ENCODE data around the gene BCAP31. TPM values are rescaled to one million over a fixed set of nuclear protein-coding genes. Genes with fewer than 3 reads are reported as not detected.
"Not testable (repeated sequence)": the region's sequence is repeated elsewhere in the genome, so short reads cannot be mapped to it uniquely, and the experiment has no call there.

BCAP31 gene
- total RNA-seq, 1 donor from 2014 or later, result 126 TPM

DNA sequence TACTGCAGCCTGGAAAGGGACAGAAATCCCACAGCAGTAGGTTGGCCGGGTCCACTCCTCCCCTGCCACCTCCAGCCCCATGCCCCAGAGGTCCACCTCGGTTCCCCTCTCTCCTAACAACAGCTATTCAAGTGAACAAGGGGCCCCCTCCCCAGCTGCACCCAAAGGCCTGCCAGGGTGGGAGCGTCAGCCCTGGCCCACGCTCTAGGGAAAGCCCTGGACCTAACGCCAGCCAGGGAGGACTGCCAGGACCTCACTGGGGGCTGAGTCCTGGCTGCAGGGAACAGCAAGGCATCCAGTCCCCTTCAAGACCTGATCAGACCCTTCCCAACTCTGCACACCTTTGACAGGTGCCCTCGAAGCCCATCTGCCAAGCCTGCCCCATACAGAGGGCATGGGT, 23.2 kb downstream of the BCAP31 start:
- H3K4me3 ChIP-seq, result no peak overlapping the region
- intact Hi-C loops (cut with DNase I), result no loop called here
- H3K27me3 ChIP-seq, result no peaks in the 10 kb centered on the region
- H3K36me3 ChIP-seq, result peaks cover 0 to 3% of the 10 kb centered on the region in 2 donors
- no peak overlapping the region for H3K27ac ChIP-seq
- no peaks in the 10 kb centered on the region for H3K4me1 ChIP-seq
- H3K9me3 ChIP-seq, result no peaks in the 10 kb centered on the region
- DNase-seq (ENCODE audit: extremely low spot score in 2 of 2), result no peak
- TF ChIP-seq, protein P1, sequence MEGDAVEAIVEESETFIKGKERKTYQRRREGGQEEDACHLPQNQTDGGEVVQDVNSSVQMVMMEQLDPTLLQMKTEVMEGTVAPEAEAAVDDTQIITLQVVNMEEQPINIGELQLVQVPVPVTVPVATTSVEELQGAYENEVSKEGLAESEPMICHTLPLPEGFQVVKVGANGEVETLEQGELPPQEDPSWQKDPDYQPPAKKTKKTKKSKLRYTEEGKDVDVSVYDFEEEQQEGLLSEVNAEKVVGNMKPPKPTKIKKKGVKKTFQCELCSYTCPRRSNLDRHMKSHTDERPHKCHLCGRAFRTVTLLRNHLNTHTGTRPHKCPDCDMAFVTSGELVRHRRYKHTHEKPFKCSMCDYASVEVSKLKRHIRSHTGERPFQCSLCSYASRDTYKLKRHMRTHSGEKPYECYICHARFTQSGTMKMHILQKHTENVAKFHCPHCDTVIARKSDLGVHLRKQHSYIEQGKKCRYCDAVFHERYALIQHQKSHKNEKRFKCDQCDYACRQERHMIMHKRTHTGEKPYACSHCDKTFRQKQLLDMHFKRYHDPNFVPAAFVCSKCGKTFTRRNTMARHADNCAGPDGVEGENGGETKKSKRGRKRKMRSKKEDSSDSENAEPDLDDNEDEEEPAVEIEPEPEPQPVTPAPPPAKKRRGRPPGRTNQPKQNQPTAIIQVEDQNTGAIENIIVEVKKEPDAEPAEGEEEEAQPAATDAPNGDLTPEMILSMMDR (IDR thresholded peaks at IDR 0.05), result no peak
- TF ChIP-seq POLR2AphosphoS5 (IDR thresholded peaks at IDR 0.05; ENCODE audit: insufficient read depth in 1 of 2, low read depth in 1 of 2) (no peak), POLR2A (IDR thresholded peaks at IDR 0.05) (no peak)

- no peaks in the 10 kb centered on the region for H3K4me1 ChIP-seq
Observed at GRCh38 chrX:153700376-153700945, 23.7 kb downstream of the BCAP31 start.

GRCh38 chrX:153699784-153700371, 24.3 kb downstream of the BCAP31 start:
- H3K9me3 ChIP-seq; H3K36me3 ChIP-seq; H3K27ac ChIP-seq; H3K4me1 ChIP-seq; H3K27me3 ChIP-seq; intact Hi-C loops (cut with DNase I); DNase-seq (ENCODE audit: extremely low spot score in 2 of 2); H3K4me3 ChIP-seq: not testable (repeated sequence)

More at GRCh38 chrX:153700376-153700945, 23.7 kb downstream of the BCAP31 start:
- no peak for DNase-seq (ENCODE audit: extremely low spot score in 2 of 2)
- no peak overlapping the region for H3K27ac ChIP-seq
- no peak for TF ChIP-seq POLR2AphosphoS5 (IDR thresholded peaks at IDR 0.05; ENCODE audit: insufficient read depth in 1 of 2, low read depth in 1 of 2)
- TF ChIP-seq POLR2A (IDR thresholded peaks at IDR 0.05), result no peak
- TF ChIP-seq, protein P1 (IDR thresholded peaks at IDR 0.05), result no peak
- intact Hi-C loops (cut with DNase I), result no loop called here
- H3K27me3 ChIP-seq, result no peaks in the 10 kb centered on the region
- no peaks in the 10 kb centered on the region for H3K9me3 ChIP-seq
- H3K4me3 ChIP-seq, result no peak overlapping the region
- H3K36me3 ChIP-seq, result peaks cover 0 to 3% of the 10 kb centered on the region in 2 donors

DNA sequence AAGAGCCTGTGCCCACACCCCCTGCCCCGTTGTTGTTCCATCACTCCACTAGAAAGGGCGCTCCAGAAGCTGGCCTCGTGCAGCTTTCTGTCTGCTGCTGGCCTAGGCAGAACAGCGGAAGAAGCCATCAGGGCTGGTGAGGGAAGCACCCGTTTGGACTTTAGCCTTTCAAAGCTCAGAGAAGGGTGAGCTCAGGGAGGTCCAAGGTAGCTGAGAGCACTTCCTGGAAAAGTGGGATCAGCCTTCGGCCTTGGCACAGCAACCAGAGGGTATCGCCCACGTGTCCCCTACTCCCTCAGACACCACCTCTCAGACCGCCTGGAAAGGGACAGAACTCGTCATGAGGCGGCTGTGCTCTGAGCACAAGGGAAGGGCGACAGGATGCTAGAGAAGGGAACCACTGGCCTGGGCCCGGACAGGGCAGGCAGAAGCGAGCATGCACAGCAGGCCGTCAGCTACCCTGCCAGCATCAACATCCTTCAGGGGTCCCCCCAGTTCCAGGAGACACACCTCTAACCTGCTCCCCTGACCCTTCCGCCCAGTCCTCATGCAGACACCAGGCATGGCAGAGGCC, 24.9 kb downstream of the BCAP31 start:
- H3K36me3 ChIP-seq, result not testable (repeated sequence)

DNA sequence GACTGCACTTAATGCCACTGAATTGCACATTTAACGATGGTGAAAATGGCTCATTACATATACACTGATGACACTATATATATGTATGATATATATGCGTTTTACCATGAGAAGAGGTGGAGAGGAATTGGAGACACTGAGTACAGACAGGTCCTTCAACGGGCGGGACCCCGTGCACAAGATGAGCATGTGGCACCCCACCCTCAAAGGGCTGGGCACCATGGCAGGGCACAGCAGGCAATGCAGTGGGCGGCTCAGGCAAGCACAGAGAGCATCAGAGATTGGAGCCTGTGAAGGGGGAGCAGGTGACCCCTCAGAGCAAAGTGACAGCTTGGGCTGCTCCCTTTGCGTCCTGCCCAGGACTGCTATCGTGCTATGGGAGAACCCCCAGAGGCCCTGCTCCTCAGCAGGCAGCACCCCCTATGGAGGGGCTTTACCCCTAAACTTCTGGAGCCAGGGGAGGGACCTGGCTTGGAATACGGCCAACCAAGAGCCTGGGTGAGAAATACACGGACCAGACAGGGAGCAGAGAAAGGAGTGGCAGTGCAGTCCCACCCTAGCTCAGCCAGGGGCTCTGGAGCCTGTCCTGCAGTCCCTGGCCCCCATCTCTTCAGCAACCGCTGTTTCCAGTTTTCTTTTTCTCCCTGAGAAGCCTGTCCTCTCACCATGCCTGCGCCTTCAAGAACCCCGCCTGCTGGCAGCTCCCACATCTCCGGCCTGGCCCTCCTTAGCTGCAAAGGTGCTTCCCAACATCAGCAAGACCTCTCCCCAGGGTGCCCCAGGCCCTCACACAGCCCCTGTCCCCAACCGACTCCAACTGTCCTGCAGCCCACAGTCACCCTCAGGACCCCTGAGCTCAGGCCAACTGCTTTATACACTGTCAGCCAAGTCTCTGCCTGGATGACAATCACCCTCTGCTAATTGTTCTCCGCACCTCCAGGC, 26.0 kb downstream of the BCAP31 start:
- Histone ChIP-seq H3K4me1 (no peaks in the 10 kb centered on the region), H3K36me3 (no peaks in the 10 kb centered on the region)

More for the DNA sequence above, 24.9 kb downstream of the BCAP31 start:
- H3K4me3 ChIP-seq; H3K4me1 ChIP-seq; H3K27me3 ChIP-seq; DNase-seq (ENCODE audit: extremely low spot score in 2 of 2); H3K27ac ChIP-seq; H3K9me3 ChIP-seq; intact Hi-C loops (cut with DNase I): not testable (repeated sequence)

DNA sequence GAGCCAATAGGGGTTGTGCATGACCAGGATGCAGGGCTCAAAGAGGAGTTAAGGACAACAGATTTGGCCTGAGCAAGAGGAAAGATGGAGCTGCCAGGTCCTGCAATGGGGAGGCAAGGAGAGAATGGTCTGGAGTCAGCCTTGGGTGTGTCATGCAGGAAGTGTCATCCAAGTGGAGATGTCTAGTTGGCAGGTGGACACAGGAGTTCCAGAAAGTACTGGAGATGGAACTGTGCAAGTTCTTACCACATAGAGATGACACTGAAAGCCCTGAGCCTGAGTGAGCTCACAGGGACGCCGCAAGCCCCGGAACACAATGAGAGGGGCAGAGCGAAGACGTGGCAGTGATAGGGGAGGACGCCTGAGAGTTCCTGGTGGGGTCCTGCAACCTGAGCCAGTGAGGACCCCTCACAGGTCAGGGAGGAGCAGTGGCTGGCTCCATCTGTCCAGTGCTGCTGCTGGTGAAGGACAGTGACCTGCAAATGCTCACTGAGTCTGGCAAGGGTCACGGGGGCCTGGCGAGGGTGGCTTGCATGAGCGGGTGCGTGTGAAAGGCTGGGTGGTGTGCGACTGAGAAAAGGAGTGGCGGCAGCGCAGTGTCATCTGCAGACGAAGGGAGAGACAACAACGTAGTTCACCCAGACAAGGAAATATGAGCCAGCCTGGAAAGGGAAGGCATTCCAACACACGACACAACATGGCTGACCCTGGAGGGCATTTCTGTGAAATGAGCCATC, 27.0 kb downstream of the BCAP31 start:
- H3K36me3 ChIP-seq, H3K4me1 ChIP-seq, H3K27ac ChIP-seq: not testable (repeated sequence)

More for the DNA sequence above, 26.0 kb downstream of the BCAP31 start:
- Histone ChIP-seq H3K27me3 (no peaks in the 10 kb centered on the region), H3K4me3 (no peak overlapping the region), H3K9me3 (no peaks in the 10 kb centered on the region), H3K27ac (no peak overlapping the region)
- intact Hi-C loops (cut with DNase I), result no loop called here
- TF ChIP-seq POLR2AphosphoS5 (IDR thresholded peaks at IDR 0.05; ENCODE audit: insufficient read depth in 1 of 2, low read depth in 1 of 2) (no peak), POLR2A (IDR thresholded peaks at IDR 0.05) (no peak)
- TF ChIP-seq, protein P1 (IDR thresholded peaks at IDR 0.05), result no peak
- DNase-seq (ENCODE audit: extremely low spot score in 2 of 2), result no peak

DNA sequence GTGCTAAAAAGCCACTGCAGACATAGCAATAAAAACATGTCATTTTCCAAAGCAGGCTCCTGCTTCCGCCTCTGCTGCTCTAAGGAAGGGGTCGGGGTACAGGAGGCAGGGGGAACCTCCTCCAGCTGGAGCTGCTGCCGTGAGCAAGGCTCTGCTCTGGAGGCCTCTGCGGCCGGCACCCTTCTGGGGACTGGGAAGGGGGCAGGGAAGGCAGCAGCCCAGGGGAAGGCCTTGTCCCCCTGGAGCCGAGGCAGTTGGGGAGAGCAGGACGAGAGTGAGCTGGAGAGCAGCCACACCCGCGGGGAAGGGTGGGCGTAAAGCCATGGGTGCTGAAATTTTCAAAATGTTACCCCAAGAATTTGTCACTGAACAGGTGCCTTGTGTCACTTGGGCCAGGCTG, 27.6 kb downstream of the BCAP31 start:
- H3K27ac ChIP-seq; DNase-seq (ENCODE audit: extremely low spot score in 2 of 2); intact Hi-C loops (cut with DNase I); H3K4me1 ChIP-seq; H3K4me3 ChIP-seq; H3K9me3 ChIP-seq; H3K36me3 ChIP-seq; H3K27me3 ChIP-seq: not testable (repeated sequence)

More for the DNA sequence above, 27.0 kb downstream of the BCAP31 start:
- H3K4me3 ChIP-seq; H3K27me3 ChIP-seq; DNase-seq (ENCODE audit: extremely low spot score in 2 of 2); intact Hi-C loops (cut with DNase I); H3K9me3 ChIP-seq: not testable (repeated sequence)

Data from vagina (tissue), 2 donors.